GM18511 (cell line): ENCODE measurements around the gene PYM1.
"Not testable (repeated sequence)": the region's sequence is repeated elsewhere in the genome, so short reads cannot be mapped to it uniquely, and the experiment has no call there.

Experiments used
- ATAC-seq: cut with Tn5 transposase; IDR thresholded peaks from one replicate; pipeline ENCODE4 v1.9.1; 2021; ENCODE audit warnings: mild to moderate bottlenecking, moderate library complexity; ENCODE audit not compliant: unreplicated experiment

PYM1 gene

DNA sequence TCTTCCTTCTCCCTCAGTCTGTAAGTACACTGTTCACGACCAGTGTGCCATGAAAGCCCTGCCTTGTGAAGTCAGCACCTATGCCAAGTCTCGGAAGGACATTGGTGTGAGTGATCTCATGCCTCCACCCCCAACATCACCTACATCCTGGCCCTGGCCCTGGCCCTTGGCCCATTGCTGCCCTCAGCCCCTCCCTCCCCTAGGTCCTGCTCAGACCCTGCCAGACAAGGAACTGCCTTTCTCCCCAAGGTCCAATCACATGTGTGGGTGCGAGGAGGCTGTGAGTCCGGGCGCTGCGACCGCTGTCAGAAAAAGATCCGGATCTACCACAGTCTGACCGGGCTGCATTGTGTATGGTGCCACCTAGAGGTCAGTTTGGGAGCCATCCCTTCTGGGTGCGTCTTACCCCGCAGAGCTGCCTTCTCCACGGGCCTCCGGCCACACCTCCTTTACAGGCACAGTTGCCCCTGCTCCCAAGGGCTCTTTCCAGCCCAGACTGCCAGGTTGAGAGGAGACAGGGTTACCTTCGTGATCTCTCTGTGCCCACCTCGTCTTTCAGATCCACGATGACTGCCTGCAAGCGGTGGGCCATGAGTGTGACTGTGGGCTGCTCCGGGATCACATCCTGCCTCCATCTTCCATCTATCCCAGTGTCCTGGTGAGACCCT is 12.5 kb upstream of the PYM1 start:
- peak; percentile 97 for ATAC-seq

DNA sequence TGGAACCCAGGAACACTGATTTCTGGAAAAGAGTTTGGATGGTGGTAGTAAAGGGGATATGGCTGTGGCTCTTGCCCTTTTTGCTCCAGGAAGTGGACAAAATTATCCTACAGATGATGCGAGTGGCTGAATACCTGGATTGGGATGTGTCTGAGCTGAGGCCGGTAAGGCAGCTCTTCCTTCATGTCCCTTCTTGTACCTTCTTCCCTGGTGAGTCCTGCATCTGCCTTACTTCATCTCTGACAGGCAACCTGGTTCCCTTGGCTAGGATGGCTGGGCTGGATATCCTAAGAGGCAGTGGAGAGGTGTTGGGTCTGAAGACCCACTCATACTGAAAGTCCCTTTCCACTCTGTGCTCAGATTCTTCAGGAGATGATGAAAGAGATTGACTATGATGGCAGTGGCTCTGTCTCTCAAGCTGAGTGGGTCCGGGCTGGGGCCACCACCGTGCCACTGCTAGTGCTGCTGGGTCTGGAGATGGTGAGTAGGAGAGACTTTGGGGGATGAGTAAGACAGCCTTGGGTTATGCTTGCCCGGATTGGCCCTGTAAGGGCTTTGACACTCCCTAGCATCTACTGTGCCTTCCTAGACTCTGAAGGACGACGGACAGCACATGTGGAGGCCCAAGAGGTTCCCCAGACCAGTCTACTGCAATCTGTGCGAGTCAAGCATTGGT is 11.3 kb upstream of the PYM1 start:
- ATAC-seq: no peak

DNA sequence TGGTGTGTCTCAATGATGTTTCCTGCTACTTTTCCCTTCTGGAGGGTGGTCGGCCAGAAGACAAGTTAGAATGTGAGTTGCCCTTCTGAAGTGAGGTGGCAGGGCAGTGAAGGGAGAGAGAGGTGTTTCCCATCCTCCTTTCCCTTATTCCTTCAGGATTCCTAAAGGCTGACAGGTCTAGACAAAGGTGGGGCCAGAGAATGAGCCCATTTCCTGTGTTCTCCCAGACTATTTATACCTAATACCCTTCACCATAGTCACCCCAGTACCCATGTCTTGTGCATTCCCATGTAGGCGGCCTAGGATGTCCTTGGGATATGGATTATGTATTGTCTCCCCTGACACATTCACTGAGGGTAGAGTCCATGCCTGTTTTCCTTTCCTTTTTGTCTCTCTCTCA is 10.3 kb upstream of the PYM1 start:
- ATAC-seq: no peak

DNA sequence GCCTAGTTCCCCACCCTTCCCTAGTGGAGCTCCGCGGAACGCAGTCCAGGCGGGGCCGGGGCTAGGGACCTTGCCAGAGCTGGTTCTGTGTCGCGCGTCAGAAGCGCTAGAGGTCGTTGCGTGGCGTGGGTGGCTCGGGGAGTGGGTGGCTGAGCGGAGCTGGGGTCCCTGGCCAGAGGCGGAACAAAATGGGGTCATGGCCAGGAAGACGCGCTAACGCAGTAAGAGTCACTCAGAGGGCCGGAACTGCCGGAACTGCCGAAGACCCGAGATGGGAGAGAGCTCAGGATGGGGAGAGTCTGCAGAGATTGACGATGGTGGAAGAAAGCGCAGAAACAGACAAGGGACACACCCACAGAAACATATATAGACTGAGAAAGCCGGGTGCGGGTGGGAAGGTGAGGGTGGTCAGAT is 8.1 kb upstream of the PYM1 start:
- ATAC-seq: no peak

DNA sequence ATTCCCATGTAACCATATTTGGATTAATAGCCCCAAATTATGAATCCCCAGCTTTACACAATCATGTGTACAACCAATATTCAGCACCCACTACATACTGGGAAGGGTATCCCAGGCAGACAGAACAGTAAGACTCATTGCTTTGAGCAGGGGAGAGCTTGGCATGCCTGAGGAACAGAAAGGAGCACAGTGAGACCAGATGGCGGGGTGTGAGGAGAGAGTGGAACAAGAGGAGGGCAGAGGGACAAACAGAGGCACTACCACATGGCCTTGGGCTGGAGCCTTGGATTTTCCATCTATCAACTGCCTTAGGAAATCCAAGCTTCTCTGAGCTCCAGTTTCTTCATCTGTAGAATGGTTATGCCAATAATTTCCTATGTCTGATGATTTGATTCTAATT is 7.1 kb upstream of the PYM1 start:
- ATAC-seq: no peak

DNA sequence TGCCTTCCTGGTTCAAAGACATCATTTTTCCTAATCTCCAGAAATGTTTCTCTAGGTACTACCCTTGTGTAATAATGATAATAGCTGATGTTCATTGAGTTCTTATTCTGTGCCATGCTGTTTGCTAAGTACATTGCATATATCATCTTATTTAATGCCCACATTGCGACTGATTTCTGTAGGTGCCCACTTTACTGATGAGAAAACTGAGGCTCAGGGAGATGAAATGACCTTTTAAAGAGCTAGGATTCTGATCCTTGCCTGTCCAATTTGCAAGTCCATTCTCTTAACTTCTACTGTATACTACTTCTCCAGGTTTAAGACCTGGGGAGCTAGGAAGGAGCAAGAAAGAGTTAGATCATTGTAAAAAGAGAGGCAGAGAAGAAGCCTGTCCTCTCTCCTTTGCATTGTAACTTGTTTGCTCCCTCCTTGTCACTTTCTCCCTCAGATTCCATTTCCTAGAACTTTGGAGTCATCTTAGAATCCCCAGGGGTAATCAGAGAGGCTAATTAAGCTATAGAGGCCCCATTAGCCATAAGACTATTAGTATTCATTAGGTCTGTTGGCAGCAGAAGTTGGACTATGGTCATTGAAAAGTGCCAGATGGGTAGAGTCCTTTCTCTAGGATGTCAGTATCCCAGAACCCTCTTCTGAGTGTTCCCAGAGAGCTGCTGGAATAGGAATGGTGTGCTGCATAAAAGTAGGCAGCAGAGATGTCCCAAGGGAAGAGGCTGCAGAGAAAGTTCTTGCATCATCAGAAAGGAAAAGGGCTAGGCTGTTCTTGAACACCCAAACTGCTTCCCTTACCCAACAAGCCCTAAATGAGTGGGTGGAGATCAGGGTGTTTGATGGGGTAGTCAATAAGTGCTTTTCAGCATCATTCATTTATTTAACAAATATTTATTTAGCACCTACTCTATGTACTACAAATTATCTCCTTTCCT is 6.4 kb upstream of the PYM1 start:
- ATAC-seq: no peak

DNA sequence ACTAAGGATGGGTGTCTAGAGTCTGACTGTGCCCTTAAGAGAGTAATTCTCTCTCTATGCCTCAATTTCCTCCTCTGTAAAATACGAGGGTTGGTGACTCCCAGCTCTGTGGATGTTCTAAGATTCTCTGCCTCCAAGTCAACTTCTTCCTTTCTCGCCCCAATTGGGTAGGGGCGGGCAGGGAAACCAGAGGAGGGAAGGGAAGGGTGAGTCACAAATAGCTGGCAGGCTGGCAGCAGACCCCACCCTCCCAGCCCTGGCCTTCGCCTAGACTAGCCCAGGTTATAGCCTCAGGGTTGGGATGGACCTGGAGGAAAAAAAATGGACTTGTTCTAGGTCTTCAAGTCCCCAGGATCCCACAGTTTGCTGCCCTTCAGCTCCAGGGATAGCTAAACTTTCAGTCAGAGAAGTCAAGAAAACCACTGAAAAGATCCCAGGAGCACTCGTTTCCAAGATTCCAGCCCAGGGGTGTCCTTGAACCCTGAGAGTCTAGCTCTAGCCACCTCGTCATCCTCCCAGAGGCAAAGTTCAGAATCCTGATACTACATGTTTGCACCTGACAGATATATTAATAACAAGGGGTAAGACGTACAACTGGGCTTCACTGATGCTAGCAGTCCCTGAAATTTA is 5.6 kb upstream of the PYM1 start:
- no peak for ATAC-seq

DNA sequence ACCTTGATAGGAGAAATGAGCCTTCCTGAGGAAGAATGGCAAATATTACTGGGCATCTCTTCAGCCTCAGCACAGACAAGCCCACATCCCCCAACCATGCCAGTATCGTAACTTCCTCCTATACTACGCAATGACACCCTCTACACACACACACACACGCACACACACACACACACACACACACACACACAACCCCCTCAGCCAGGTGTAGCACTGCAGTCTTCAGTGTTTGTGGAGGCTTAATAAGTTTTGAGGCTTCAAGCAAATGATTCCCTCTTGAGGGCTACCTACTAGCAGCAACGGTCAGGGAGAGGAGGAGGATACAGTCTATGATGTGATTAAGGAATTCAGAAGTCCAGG is 4.8 kb upstream of the PYM1 start:
- ATAC-seq: no peak

DNA sequence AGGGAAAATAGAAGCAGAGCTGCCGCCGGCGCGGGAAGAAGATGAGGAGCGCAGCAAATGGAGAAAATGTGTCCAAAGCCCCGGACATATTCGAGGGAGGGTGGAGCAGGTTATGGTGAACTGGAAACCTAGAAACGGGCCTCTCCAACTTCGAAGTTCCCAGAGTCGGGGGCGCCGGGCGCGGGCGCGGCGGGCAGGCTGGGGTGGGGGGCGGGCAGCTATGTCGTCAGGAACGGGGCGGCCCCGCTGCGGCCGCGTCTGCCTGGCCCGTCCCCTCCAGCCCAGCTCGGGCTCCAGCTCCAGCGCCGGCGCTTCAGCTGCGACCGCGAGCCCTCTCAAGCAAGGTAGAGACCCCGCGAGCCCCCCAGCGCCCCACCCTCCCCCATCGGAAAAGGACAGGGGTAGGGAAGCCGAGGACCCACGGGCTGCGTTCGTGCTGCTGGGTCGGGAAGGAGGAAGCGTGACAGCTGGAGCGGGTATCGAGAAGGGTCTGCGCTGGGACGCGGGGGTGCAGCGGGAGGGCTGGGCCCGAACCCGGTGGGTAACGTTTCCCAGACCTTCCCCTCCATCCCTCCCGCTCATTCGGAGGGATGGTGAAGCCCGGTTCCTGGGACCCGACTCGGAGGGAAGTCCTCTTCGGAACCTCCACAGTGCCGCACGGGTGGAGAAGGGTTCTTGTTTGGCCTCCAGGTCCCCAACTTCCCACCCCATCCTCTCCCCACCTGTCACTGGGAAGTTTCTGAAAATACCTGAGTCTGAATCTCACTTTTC is 4.3 kb upstream of the PYM1 start:
- ATAC-seq: no peak

DNA sequence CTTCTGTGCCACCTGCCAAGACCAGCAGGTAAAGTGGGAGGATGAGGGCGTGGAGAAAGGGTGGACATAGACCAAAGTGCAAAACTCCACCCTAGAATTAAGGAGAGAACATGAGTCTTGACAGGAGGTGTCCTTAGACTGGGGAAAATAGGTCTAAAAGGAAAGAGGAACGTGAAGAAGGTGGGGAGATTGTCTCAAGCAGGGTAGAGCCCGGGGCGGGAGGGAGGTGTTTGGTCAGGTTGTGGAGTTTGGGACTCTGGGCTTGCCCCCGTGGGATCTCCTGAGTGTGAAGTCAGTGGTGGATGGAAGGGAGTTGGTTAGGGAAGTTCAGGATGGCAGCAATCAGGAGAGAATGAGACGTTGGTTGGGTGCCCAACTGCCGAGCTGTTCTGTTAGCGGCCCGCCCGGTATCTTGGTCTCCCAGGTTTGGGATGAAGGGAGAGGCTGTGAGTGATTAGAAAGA is 3.7 kb upstream of the PYM1 start:
- ATAC-seq: no peak

DNA sequence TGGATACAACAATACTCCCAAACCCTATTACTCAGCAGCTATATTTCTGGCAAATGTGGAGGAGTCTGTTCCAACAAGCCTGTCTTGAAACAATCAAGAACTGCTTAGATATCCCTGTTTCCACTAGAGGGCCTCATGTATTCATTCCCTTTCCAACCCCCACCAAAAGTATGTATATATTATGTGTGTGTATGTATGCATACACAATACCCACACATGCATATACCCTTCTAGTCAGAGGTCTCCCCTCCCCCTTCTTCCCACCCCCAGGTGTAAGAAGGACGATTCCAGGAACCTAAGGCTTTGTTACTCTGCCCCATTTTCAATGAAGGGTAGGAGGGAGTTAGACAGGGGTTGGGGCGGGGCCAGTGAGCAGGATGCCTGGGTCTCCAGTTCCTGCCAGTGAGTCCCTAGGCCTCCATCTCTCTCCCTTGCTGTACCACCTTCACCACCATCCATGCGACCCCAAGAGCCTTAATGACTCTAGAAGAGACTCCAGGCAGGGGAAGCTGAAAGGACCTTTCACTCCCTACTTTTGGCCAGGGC is 3.1 kb upstream of the PYM1 start, which contains the start of gene DGKA:
TSS of gene DGKA (plus strand) at position 392 of the 546 bp plus-strand sequence. CDS start 5,342 bp downstream, outside the sequence.
- ATAC-seq: peak; percentile 14

DNA sequence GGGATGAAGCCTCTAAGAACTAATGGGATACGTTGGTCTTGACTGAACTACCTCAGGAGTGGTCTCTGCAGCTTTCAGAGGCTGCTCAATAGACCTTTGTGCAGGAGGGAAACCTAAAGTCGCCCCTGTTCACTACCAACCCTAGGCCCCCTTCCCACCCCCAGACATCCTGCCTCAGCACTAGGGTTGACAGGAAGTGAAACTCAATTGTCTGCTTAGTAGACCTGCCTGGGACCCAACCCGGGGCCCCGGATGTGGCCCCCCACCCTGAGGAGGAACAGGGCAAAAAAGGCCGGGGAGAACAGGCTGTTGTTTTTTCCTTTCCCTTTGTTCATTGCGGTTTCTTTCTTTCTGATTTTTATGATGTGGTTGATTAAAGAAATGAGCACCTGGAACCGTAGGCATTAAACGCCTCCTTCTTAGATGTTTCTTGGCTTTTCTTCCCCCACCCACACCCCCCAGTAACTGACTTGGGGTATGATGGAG is 1.7 kb upstream of the PYM1 start:
- ATAC-seq: peak; percentile 37

DNA sequence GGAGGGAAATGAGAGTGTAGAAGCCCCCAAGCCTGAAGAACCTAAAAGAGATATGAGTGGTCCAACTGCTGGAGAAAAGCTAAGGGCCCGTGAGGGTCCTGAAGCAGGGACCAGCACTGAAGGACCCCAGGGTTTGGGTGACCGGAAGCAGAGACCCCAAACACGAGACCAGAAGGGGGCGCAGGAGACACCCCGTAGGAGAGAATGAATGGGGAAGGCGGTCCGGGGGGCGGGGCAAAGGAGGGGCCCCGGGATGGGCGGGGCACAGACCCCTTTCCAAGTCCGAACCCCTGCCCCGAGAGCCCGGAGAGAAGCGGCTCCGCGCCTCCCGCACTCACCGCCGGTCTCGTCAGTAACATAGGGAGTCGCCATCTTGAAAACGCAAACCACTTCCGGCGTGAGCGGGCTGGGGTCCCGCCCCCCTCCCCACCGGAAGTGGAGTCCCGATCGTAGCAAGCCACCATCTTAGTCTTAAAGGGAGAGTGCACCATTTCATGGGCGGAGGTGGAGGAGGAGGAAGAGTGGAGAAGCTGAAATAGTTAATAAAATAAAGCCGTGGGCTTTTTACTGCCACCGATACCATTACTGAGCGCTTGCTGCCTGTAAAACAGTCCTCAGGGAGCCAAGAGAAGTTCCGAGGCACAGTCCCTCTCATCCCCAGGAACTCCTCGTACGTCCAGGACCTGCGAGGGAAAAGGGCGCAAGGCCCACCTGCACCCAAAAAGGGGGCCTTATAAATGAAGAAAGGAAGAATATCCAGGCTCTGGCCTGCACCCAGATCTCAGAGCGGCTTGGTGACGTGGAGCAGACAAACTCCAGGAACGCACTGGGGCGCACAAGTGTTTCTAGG is 731 bp downstream of the PYM1 start:
- peak; percentile 50 for ATAC-seq

DNA sequence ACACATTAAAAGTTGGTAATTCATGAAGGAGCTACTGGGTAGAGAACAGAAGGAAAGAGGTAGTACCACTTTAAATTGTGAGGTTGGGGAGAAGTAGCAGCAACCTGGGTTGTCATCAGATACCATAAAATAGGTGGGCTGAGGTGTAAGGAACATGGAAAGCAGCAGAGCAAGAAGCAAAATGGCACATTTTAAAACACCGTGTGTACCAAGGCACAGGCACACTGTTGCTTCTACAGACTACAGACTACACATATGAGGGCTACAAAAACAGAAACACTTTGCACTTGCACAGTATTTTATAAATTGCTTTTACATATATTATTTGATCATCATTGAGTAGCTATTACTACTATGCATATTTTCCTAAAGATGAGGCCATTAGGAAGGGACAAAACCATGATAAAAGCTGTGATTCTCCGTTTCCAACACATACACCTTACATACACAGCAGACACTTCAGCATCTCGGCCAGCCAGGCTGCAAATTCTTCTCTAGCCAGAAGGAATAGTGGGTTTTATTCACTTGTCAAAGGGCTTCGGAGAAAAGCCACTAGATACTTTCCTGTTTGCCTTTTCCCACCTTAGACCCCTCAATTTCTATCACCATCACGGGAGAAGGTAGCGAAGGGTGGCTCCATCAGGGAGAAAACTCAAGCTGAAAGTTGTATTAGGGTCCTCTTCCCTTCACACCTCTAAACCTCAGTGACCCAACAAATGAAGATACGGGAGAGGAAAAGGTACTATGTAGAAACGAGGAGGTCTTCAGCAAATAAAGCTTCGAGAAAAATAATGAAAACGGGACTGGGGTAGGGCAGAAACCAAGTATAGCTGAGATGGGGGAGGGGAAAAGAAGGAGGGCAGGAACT is 1.6 kb downstream of the PYM1 start:
- ATAC-seq: peak; percentile 8

DNA sequence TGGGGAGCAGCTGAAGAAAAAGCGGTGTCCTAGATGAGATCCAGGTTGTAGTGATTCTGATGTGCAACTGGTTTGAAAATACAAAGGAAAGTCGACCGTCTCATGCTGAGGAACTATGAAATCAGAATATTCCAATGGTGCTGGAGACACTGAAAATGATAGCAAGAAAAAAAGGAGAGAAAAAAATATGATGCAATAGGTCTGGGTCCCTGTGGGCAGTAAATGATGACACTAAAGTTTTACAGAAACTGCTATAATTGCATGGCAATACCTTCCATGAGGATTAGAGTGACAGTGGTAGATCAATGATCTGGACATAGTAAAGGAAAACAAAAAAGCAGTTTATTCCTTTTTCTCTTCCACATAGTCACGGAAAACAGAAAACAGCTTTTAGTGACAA is 2.3 kb downstream of the PYM1 start:
- ATAC-seq: no peak

DNA sequence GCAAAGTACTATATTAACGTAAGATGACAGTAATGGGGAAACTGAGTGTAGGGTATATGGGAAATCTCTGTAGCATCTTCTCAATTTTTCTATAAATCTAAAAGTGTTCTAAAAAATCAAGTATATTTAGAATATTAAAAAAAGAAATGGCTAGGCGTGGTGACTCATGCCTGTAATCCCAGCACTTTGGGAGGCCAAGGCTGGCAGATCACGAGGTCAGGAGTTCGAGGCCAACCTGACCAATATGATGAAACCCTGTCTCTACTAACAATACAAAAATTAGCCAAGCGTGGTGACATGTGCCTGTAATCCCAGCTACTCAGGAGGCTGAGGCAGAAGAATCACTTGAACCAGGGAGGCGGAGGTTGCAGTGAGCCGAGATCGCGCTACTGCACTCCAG is 4.0 kb downstream of the PYM1 start:
- not testable (repeated sequence) for ATAC-seq

DNA sequence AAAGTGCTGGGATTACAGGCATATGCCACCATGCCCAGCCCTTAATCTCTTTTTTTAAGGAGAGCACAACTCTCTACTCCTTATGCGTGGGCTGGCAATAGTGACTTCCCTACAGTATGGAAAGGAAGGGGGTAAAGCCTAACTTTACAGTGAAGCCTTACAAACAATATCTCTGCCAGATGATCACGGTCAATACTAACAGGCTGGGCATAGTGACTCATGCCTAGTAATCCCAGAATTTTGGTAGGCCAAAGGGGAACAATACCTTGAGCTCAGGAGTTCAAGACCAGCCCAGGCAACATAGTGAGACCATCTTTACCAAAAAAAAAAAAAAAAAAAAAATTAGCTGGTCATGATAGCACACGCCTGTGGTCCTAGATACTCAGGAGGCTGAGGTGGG is 5.6 kb downstream of the PYM1 start:
- no peak for ATAC-seq

DNA sequence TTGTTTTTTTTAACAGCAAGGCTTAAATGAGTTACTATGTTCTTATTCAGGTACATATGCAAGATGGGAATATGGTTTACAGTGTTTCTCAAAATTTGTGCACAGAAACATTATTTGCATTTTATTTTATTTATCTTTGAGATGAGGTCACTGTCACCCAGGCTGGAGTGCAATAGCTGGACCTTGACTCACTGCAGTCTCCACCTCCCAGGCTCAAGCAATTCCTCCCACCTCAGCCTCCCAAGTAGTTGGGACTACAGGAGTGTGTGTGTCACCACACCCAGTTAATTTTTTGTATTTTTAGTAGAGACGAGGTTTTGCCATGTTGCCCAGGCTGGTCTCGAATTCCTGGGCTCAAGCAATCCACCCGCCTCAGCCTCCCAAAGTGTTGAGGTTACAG is 8.7 kb downstream of the PYM1 start:
- not testable (repeated sequence) for ATAC-seq
